Peyer's patch (tissue), 4 donors: ENCODE results near the gene ELMO1. TPM values are rescaled to one million over a fixed set of nuclear protein-coding genes. Genes with fewer than 3 reads are reported as not detected.

Source experiments
- DNase-seq, 3 donors: peaks; one replicate each; pipeline ENCODE4 v3.0.0-alpha.2; 2017 to 2019
- H3K27ac ChIP-seq, 4 donors: fragments of 200-600 bp; sonication (generic); one replicate each; pipeline ENCODE4 v1.5.1; 2016 to 2019
- H3K27me3 ChIP-seq, 2 donors: fragments of 200-600 bp; sonication (generic); one replicate each; pipeline ENCODE4 v1.5.1; 2019
- H3K36me3 ChIP-seq, 3 donors: fragments of 200-600 bp; sonication (generic); one replicate each; pipeline ENCODE4 v1.5.1; 2016 to 2019
- H3K4me1 ChIP-seq, 4 donors: fragments of 200-600 bp; sonication (generic); one replicate each; pipeline ENCODE4 v1.5.1; 2016 to 2019
- H3K4me3 ChIP-seq, 4 donors: fragments of 200-600 bp; sonication (generic); 1 replicate in 3 of 4; 2 replicates in 1 of 4; pipeline ENCODE4 v1.5.1; 2016 to 2019; ENCODE audit warnings: mild to moderate bottlenecking in 1 of 4
- H3K9me3 ChIP-seq, 4 donors: fragments of 200-600 bp; sonication (generic); one replicate each; pipeline ENCODE4 v1.5.1; 2016 to 2019; ENCODE audit warnings: mild to moderate bottlenecking in 1 of 4
- POLR2A ChIP-seq, 2 donors: fragments of 450-650 bp; IDR thresholded peaks; one replicate each; pipeline ENCODE4 v1.5.1; 2017; ENCODE audit warnings: antibody characterized with exemption in 2 of 2, mild to moderate bottlenecking in 2 of 2, moderate library complexity in 2 of 2
- total RNA-seq, 4 donors: library from RNA; depleted of rRNA; stranded (reverse); fragments of >200 nt; gene quantifications; one replicate each; pipeline ENCODE4 v1.1.0, GENCODE V29; 2016
- TF ChIP-seq, protein P1 (sequence below), 6 experiments: fragments of 450-650 bp in 4 of 6; fragments of 200-600 bp in 2 of 6; sonication (generic) in 1 of 6; IDR thresholded peaks; one replicate each; pipeline ENCODE4 v1.5.1; 2017 to 2019; ENCODE audit warnings: antibody characterized with exemption in 6 of 6, mild to moderate bottlenecking in 3 of 6, moderate library complexity in 1 of 6

Gene ELMO1
- total RNA-seq, 4 donors from 2014 or later = 43.1 to 381 (median 72.2) TPM

DNA sequence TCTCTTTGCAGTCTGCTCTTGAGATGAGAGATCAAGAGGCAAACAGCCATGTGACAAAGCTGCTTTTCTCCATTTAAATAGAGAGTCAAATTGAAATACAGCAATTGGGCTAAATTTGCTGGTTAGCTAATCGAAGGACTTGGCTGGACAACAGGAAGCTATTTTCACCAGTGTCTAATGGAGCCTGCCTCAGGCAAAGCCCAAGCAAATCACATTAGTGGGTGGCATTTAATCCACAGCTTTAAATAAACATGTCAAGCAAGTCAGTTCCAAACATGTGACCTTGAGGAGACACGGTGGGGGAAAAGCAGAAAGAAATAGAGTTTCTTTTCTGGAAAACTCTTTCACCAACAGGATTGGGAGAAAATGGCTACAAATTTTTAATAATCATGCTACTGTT, 543.9 kb downstream of the ELMO1 start:
- TF ChIP-seq POLR2A (IDR thresholded peaks at IDR 0.05) = no peak
- H3K27me3 ChIP-seq = no peaks in the 10 kb centered on the region
- no peaks in the 10 kb centered on the region for H3K9me3 ChIP-seq
- DNase-seq = no peak
- no peak overlapping the region for H3K27ac ChIP-seq
- no peaks in the 10 kb centered on the region for H3K36me3 ChIP-seq
- H3K4me3 ChIP-seq = no peak overlapping the region
- no peaks in the 10 kb centered on the region for H3K4me1 ChIP-seq

DNA sequence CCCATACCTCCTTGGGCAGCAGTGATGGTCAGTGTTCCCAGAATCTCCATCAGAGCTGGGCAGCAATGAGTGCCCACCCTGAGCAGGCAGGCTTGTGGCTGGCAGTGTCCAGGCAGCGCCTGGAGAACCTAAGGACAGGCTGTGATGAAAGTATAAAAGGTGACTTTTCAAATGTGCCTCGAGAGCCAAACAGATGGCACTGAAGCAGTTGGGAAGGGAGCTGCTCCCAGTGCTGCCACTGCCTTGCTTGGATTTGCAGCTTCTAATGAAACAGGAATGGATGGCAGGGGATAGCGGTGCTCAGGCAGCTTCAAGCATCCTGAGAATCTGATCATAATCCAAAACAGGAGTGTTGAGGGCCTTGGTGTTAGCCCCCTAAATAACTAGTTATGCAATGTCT, 544.6 kb downstream of the ELMO1 start:
- Histone ChIP-seq H3K4me1 (no peaks in the 10 kb centered on the region), H3K36me3 (no peaks in the 10 kb centered on the region), H3K27ac (no peak overlapping the region), H3K4me3 (no peak overlapping the region), H3K27me3 (no peaks in the 10 kb centered on the region), H3K9me3 (no peaks in the 10 kb centered on the region)
- TF ChIP-seq, protein P1, sequence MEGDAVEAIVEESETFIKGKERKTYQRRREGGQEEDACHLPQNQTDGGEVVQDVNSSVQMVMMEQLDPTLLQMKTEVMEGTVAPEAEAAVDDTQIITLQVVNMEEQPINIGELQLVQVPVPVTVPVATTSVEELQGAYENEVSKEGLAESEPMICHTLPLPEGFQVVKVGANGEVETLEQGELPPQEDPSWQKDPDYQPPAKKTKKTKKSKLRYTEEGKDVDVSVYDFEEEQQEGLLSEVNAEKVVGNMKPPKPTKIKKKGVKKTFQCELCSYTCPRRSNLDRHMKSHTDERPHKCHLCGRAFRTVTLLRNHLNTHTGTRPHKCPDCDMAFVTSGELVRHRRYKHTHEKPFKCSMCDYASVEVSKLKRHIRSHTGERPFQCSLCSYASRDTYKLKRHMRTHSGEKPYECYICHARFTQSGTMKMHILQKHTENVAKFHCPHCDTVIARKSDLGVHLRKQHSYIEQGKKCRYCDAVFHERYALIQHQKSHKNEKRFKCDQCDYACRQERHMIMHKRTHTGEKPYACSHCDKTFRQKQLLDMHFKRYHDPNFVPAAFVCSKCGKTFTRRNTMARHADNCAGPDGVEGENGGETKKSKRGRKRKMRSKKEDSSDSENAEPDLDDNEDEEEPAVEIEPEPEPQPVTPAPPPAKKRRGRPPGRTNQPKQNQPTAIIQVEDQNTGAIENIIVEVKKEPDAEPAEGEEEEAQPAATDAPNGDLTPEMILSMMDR (IDR thresholded peaks at IDR 0.05) = no peak
- TF ChIP-seq POLR2A (IDR thresholded peaks at IDR 0.05) = no peak
- DNase-seq = no peak

DNA sequence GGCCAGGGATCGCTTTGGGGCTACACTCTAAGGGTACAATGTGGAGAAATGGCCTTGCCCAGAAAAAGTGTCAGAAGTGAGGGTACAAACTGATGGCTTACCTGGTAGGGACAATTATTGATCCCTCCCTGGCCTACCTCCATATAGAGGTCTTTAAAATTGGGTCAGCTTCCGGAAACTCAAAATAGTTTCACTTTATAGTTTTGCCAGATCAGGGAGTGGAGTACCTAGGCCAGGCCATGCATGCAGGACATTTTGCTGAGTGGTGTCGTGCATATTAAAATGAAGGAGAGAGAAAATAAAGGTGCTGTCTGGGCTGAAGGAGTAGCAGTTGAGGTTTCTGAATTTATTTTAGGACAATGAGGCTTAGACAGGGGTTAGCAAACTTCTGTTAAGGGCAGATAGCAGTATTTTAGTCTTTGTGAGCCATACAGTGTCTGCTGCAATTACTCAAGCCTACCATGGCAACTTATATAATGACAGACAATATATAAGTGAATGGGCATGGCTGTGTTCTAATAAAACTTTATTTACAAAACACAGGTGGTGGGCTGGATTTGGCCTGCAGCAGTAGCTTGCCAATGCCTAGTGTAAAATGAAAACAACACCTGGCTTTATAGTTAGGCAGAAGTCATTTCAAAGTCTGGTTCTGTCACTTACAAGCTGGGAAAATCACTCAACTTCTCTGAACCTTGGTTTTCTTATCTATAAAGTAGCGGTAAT, 547.5 kb downstream of the ELMO1 start:
- Histone ChIP-seq H3K9me3 (no peaks in the 10 kb centered on the region), H3K27me3 (no peaks in the 10 kb centered on the region), H3K4me1 (no peaks in the 10 kb centered on the region), H3K36me3 (no peaks in the 10 kb centered on the region), H3K27ac (no peak overlapping the region), H3K4me3 (no peak overlapping the region)
- TF ChIP-seq, protein P1 (IDR thresholded peaks at IDR 0.05) = no peak
- TF ChIP-seq POLR2A (IDR thresholded peaks at IDR 0.05) = no peak
- DNase-seq = no peak

- TF ChIP-seq, protein P1 (IDR thresholded peaks at IDR 0.05) = no peak
- Histone ChIP-seq H3K36me3 (no peaks in the 10 kb centered on the region), H3K4me1 (no peaks in the 10 kb centered on the region), H3K4me3 (no peak overlapping the region), H3K9me3 (no peaks in the 10 kb centered on the region), H3K27ac (no peak overlapping the region), H3K27me3 (no peaks in the 10 kb centered on the region)
- no peak for DNase-seq
Measured at GRCh38 chr7:36898186-36898585, 550.5 kb downstream of the ELMO1 start.

- no peaks in the 10 kb centered on the region for H3K4me1 ChIP-seq
- H3K9me3 ChIP-seq = no peaks in the 10 kb centered on the region
- DNase-seq = no peak
- no peak overlapping the region for H3K27ac ChIP-seq
- H3K27me3 ChIP-seq = no peaks in the 10 kb centered on the region
- no peak overlapping the region for H3K4me3 ChIP-seq
- H3K36me3 ChIP-seq = no peaks in the 10 kb centered on the region
- no peak for TF ChIP-seq POLR2A (IDR thresholded peaks at IDR 0.05)
- TF ChIP-seq, protein P1 (IDR thresholded peaks at IDR 0.05) = no peak
Measured at GRCh38 chr7:36896956-36897590, 551.6 kb downstream of the ELMO1 start.

DNA sequence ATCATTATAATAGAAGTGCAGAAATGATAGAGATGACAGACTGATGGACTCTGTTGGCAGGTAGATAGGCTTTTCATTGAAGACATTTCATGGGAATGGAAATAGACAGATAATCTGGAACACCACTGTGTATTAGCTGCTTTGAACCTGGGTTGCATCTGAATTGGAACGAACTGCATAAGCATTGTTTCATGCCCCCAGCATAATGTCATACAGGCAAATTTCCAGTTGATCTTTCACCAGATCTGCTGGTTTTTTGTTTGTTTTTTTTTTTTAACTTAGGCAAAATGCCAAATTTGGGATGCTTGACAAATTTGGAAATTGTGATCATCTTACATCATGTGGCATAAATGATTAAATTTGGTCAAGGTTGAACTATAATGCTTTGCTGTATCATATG, 552.2 kb downstream of the ELMO1 start:
- Histone ChIP-seq H3K27me3 (no peaks in the 10 kb centered on the region), H3K36me3 (no peaks in the 10 kb centered on the region), H3K4me3 (no peak overlapping the region), H3K4me1 (no peaks in the 10 kb centered on the region), H3K9me3 (no peaks in the 10 kb centered on the region), H3K27ac (no peak overlapping the region)
- no peak for DNase-seq
- TF ChIP-seq, protein P1 (IDR thresholded peaks at IDR 0.05) = no peak
- no peak for TF ChIP-seq POLR2A (IDR thresholded peaks at IDR 0.05)
